Uterus (tissue), 2 donors: ENCODE data around the gene CELF6.

Experiments
- POLR2A ChIP-seq, 2 donors: fragments of 450-650 bp; IDR thresholded peaks; one replicate each; pipeline ENCODE4 v1.6.1; 2016; ENCODE audit warnings: antibody characterized with exemption in 2 of 2, mild to moderate bottlenecking in 1 of 2, moderate library complexity in 1 of 2
- TF ChIP-seq, protein P1 (sequence below), 4 experiments: fragments of 200-600 bp in 2 of 4; fragments of 450-650 bp in 2 of 4; sonication (generic) in 2 of 4; IDR thresholded peaks; one replicate each; pipeline ENCODE4 v1.5.1; 2016 to 2019; ENCODE audit warnings: antibody characterized with exemption in 4 of 4, mild to moderate bottlenecking in 2 of 4, moderate library complexity in 1 of 4

GRCh38 chr15:72237853-72238224 is 82.1 kb downstream of the CELF6 start:
- TF ChIP-seq, protein P1, sequence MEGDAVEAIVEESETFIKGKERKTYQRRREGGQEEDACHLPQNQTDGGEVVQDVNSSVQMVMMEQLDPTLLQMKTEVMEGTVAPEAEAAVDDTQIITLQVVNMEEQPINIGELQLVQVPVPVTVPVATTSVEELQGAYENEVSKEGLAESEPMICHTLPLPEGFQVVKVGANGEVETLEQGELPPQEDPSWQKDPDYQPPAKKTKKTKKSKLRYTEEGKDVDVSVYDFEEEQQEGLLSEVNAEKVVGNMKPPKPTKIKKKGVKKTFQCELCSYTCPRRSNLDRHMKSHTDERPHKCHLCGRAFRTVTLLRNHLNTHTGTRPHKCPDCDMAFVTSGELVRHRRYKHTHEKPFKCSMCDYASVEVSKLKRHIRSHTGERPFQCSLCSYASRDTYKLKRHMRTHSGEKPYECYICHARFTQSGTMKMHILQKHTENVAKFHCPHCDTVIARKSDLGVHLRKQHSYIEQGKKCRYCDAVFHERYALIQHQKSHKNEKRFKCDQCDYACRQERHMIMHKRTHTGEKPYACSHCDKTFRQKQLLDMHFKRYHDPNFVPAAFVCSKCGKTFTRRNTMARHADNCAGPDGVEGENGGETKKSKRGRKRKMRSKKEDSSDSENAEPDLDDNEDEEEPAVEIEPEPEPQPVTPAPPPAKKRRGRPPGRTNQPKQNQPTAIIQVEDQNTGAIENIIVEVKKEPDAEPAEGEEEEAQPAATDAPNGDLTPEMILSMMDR (IDR thresholded peaks at IDR 0.05), result no peak
- TF ChIP-seq POLR2A (IDR thresholded peaks at IDR 0.05), result no peak
